Neural progenitor cell (in vitro differentiated cells): ENCODE measurements around the gene FAM219B.

Experiments used
- CTCF ChIP-seq: fragments of 200-600 bp; sonication (generic); IDR thresholded peaks from 2 replicates; pipeline ENCODE4 v1.5.1; 2017; ENCODE audit warnings: antibody characterized with exemption, mild to moderate bottlenecking
- EZH2 ChIP-seq: fragments of 200-600 bp; sonication (generic); IDR thresholded peaks from 2 replicates; pipeline ENCODE4 v1.6.1; 2017; ENCODE audit warnings: antibody characterized with exemption, mild to moderate bottlenecking, moderate library complexity

- TF ChIP-seq CTCF (no peak), EZH2 (no peak)
Observed at GRCh38 chr15:74865316-74865715, 41.3 kb downstream of the FAM219B start.
